Measurements from ENCODE around the gene ZNRF4. TPM values are rescaled to one million over a fixed set of nuclear protein-coding genes. Genes with fewer than 3 reads are reported as not detected.

The ZNRF4 gene
- total RNA-seq, 4 donors from 2014 or later: not detected

- TF ChIP-seq CTCF (IDR thresholded peaks at IDR 0.05; ENCODE audit: low read depth): no peak
These were observed 43.8 kb downstream of the ZNRF4 start for GRCh38 chr19:5498830-5499550.

GRCh38 chr19:5501907-5502306, 46.7 kb downstream of the ZNRF4 start:
- TF ChIP-seq CTCF (IDR thresholded peaks at IDR 0.05; ENCODE audit: low read depth): no peak

- TF ChIP-seq CTCF (IDR thresholded peaks at IDR 0.05; ENCODE audit: low read depth): no peak
These were observed 48.4 kb downstream of the ZNRF4 start for GRCh38 chr19:5503598-5503997.

GRCh38 chr19:5504114-5504513, 48.9 kb downstream of the ZNRF4 start:
- TF ChIP-seq CTCF (IDR thresholded peaks at IDR 0.05; ENCODE audit: low read depth): no peak

Other genes with a start within 250 kb of the ZNRF4 start
- 100 to 1,000 TPM; 261 to 700 (median 461) TPM for gene PTPRS, start 114.6 kb upstream of the ZNRF4 start, total RNA-seq
- gene TINCR, start 112.5 kb downstream of the ZNRF4 start, total RNA-seq: under 1 TPM; 0.33 to 0.51 (median 0.41) TPM
- 10 to 100 TPM; 33.6 to 72.0 (median 45.2) TPM for gene SAFB2, start 167.4 kb downstream of the ZNRF4 start, total RNA-seq
- gene SAFB, start 167.7 kb downstream of the ZNRF4 start, total RNA-seq: 100 to 1,000 TPM in 2 of 4 donors, 10 to 100 TPM in 2; 65.5 to 135 (median 86.4) TPM
- gene MICOS13, start 225.1 kb downstream of the ZNRF4 start, total RNA-seq: 10 to 100 TPM; 41.1 to 67.8 (median 47.7) TPM
- gene HSD11B1L, start 225.6 kb downstream of the ZNRF4 start, total RNA-seq: 10 to 100 TPM in 1 of 4 donors, 1 to 10 TPM in 3; 4.1 to 13.4 (median 7.6) TPM
- 100 to 1,000 TPM; 617 to 960 (median 857) TPM for gene RPL36, start 234.9 kb downstream of the ZNRF4 start, total RNA-seq